GM19023 (cell line): Measurements from ENCODE around the gene MYH11.
"Not testable (repeated sequence)": the region's sequence is repeated elsewhere in the genome, so short reads cannot be mapped to it uniquely, and the experiment has no call there.

ENCODE experiments used
- ATAC-seq: cut with Tn5 transposase; IDR thresholded peaks from one replicate; pipeline ENCODE4 v1.9.1; 2021; ENCODE audit warnings: mild to moderate bottlenecking, moderate library complexity; ENCODE audit not compliant: unreplicated experiment

The MYH11 gene

DNA sequence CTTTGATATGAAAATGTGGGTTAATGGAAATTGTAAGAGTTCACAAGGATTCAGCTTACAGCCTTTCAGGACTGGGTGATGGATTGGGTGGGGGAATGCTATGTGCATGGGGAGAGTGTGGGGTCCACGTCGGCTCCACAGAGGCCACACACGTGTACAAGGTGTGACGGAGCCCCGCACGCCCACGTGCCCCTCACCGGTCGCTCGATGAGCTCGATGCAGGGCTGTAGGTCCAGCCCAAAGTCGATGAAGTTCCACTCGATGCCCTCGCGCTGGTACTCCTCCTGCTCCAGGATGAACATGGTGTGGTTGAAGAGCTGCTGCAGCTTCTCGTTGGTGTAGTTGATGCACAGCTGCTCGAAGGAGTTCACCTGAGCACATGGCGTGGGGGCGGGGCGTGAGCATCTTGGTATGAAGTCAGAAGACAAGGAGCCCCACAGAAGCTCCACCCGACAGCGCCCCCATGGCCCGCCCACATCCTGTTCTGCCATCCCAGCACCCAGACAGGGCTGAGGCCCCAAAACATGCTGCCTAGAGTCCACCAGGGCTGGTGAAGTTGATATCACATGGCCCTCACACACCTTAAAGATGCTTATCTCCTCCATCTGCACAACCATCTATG is 99.1 kb downstream of the MYH11 start:
- no peak for ATAC-seq

GRCh38 chr16:15757077-15757386 is 99.8 kb downstream of the MYH11 start:
- ATAC-seq, result no peak

- no peak for ATAC-seq
Measured at GRCh38 chr16:15754821-15755534, 101.8 kb downstream of the MYH11 start.

- ATAC-seq, result no peak
Measured at GRCh38 chr16:15752717-15753488, 103.9 kb downstream of the MYH11 start.

DNA sequence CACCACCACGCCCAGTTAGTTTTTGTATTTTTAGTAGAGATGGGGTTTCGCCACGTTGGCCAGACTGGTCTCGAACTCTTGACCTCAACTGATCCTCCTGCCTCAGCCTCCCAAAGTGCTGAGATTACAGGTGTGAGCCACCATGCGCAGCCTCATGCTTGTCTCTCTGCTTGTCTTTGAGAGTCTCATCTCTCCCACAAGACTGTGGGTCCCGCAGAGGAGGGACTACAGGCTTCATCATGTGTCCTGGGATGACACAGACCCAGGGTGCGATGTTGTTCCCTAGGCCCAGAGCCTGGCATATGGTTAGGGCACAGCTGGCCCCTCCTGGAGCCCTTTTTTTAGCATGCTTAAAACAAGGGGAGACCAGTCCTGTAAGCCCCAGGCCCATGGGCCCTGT is 104.9 kb downstream of the MYH11 start:
- ATAC-seq, result no peak

DNA sequence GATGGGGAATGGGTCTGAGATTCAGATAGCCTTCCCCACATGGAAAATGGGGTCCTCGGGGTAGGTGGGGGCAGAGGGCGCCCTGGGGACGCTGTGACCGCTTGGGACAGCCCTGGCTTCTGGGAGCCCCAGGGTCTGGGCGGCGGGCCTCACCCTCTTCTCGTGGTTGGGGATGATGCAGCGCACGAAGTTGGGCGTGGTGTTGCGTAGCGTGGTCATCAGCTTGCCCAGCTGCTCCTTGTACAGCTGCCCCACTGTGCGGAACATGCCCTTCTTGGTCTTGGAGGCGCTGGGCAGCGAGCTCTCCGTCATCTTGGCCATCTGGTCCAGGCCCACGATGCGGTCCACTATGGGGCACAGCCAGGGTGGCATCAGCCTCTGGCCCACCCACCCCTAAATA is 106.8 kb downstream of the MYH11 start:
- ATAC-seq, result no peak

GRCh38 chr16:15749371-15749770 is 107.5 kb downstream of the MYH11 start:
- ATAC-seq, result no peak

GRCh38 chr16:15748654-15749053 is 108.2 kb downstream of the MYH11 start:
- ATAC-seq, result no peak

- no peak for ATAC-seq
Measured at GRCh38 chr16:15747937-15748336, 108.9 kb downstream of the MYH11 start.

DNA sequence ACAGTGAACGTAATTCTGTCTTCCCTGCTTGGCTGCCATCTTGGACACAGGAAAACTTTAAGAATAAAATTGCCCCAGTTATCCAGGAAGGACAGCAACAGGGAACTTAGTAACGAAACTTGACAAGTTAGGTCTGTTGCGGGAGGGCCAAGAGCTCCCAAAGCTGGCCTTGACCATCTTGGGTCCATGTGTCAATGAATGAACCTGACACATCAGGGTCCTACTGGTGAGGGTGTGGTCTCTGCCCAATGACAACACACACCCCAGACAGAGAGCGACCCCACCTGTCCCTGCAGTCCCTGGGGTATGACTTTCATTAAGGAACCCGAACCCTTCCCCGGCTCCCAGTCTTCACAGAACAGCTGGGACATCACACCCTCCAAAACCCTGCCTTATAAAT is 110.5 kb downstream of the MYH11 start:
- ATAC-seq, result no peak

GRCh38 chr16:15743657-15744056 is 113.2 kb downstream of the MYH11 start:
- ATAC-seq, result no peak

GRCh38 chr16:15742716-15743115 is 114.1 kb downstream of the MYH11 start:
- no peak for ATAC-seq

- no peak for ATAC-seq
Measured at GRCh38 chr16:15741207-15741871, 115.5 kb downstream of the MYH11 start.

DNA sequence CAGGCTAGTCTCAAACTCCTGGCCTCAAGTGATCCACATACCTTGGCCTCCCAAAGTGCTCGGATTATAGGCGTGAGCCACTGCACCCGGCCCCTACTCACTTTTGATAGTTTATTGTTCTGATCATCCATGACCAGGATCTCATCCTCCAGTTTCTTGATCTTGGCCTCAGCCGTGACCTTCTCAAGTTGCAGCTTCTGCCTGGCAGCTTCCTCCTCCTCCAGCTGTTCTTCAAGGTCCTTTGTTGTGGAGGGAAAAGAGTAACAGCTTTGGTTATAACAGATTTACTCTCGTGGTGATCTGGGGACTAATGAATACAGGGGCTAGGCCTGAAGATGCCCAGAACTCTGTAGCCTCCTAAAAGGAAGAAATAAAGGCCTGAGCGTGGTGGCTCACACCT is 116.9 kb downstream of the MYH11 start:
- ATAC-seq, result no peak

DNA sequence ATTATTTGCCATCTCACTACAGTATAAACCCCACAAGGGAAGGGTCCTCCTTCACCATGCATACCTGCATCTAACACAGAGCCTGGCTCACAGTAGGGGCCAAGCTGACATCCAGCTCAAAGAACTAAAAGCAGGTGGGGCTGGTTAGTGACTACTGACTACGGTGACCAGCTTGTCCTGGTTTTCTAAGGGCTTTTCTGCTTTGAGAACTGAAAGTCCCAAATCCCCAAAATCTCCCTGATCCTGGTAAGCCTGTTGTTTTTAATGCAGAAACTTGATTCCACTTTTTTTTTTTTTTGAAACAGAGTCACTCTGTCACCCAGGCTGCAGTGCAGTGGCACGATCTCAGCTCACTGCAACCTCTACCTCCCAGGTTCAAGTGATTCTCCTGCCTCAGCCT is 117.4 kb downstream of the MYH11 start:
- ATAC-seq, result no peak

GRCh38 chr16:15737140-15737644 is 119.6 kb downstream of the MYH11 start:
- ATAC-seq, result no peak

- no peak for ATAC-seq
Measured at GRCh38 chr16:15736529-15736928, 120.3 kb downstream of the MYH11 start.

- no peak for ATAC-seq
Measured at GRCh38 chr16:15735610-15736009, 121.2 kb downstream of the MYH11 start.

GRCh38 chr16:15732416-15732815 is 124.4 kb downstream of the MYH11 start:
- no peak for ATAC-seq

DNA sequence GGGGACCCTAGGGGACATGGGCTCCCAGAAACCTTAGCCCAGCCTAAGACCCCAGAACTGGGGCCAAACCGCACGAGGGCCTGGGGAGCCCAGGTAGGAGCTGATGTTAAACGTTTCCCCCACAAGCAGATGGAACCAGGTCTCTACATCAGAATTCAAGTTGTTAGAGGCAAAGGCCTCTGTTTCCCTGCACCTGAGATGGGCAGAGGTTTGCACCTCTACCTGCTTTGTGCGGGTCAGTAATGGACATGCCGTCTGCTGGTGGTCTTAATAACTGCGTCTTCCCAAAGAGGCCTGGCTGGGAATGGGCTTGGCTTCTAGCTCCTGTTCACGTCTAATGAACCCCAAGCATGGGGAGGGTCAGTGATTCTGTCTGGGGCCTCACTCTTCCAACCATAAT is 127.7 kb downstream of the MYH11 start:
- no peak for ATAC-seq

GRCh38 chr16:15727697-15728096 is 129.1 kb downstream of the MYH11 start:
- not testable (repeated sequence) for ATAC-seq
